T47D (cell line): ENCODE data around the gene CDC123.

Experiments used
- DNase-seq, 2 experiments: peaks; one replicate each; pipeline versions ENCODE4 v3.0.0 to v3.0.0-alpha.2; 2011 to 2012; ENCODE audit warnings: low read depth in 1 of 2, low spot score in 1 of 2
- JUND ChIP-seq: IDR thresholded peaks from 2 replicates; pipeline ENCODE4 v1.6.1; 2012; ENCODE audit warnings: low read depth
- in situ Hi-C: cut with HindIII; loops from 2 replicates; pipeline ENCODE4 v1.10.0; 2016; ENCODE audit warnings: low sequenced_read_pairs, low pct_unique_long_range_greater_than_20kb

Gene CDC123

GRCh38 chr10:12179606-12180170, 16.3 kb upstream of the CDC123 start:
- no peak for DNase-seq
- in situ Hi-C loops = no loop called here
- TF ChIP-seq JUND = no peak

DNA sequence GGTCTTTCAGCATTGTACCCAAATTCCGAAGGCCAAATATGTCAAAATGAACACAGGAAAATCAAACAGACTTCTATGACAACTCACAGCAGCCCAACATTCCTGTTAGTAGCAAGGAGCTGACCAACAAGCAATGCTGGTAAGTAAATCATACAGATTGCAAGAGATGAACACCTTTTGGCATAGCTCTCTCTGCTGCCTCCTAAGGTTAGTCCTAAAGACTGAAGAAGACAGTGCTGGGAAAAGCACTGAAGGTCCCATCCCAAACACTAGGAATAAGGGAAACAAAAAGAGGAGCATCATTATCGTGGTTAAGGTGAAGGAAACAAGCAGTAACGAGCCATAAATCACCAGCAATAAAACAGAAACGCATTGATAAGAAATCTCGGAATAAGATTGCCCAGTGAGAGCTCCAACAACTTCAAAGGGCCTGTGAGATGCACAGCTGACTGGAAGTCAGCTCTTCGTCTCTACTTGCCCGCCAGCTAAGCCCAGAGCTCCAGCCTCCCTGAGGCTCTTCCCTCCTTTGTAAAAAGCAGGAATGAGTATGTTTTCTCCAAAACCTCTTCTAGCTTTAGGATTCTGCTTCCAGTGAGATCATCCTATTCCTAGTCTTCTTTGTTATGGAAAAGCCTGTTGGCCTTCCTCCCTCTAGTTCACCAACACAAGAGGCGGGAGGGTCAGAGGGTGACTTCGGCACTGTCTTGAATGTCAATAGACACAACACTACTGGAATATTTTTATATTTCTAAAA, 15.6 kb upstream of the CDC123 start:
- in situ Hi-C loops = no loop called here
- TF ChIP-seq JUND = no peak
- peak in 1 of 2 experiments; percentile 29 for DNase-seq

DNA sequence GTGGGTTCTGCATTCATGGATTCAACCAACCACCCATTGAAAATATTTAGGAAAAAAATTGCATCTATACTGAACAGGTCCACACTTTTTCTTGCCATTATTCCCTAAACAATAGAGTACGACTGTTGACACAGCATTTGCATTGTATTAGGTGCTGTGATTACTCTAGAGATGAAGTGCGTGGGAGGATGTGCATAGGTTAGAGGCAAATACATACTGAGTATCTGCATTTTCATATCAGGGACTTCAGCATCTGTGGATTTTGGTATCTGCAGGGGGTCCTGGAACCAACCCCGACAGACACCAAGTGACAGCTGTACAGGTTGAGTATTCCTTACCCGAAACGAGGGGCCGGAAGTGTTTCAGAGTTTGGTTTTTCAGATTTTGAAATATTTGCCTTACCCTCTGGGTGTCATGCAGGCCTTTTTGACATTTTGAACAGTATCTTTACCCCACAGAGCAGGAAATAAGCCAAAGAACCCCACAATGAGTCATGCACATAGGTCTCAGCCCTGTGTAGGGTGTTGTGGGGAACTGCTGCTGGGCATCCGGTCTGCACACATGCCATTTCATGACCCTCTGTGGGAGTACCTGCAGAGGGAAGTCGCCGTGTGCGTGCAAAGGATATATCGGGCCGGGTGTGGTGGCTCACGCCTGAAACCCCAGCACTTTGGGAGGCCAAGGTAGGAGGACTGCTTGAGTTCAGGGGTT, 14.8 kb upstream of the CDC123 start:
- in situ Hi-C loops = no loop called here
- no peak for TF ChIP-seq JUND
- DNase-seq = no peak

DNA sequence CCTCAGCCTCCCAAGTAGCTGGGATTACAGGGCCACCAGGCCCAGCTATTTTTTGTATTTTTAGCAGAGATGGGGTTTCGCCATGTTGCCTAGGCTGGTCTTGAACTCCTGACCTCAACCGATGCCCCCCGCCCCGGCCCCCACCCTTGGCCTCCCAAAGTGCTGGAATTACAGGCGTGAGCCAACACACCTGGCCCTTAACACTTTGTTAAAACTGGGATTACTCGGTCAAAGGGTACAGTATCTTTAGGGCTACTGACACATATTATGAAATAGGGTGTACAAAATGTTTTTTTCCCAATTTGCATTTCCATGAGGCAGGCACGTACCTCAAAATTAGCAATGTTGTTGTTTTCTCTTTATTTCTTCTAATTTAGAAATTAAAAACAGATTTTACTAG, 11.8 kb upstream of the CDC123 start:
- in situ Hi-C loops = no loop called here
- no peak for TF ChIP-seq JUND

GRCh38 chr10:12186323-12186722, 9.7 kb upstream of the CDC123 start:
- in situ Hi-C loops = no loop called here
- no peak for DNase-seq
- TF ChIP-seq JUND = no peak

More for the DNA sequence above, 11.8 kb upstream of the CDC123 start:
- no peak for DNase-seq

- TF ChIP-seq JUND = no peak
Observed at GRCh38 chr10:12187321-12187905, 8.6 kb upstream of the CDC123 start.

GRCh38 chr10:12188656-12189055, 7.3 kb upstream of the CDC123 start:
- DNase-seq = no peak
- in situ Hi-C loops = no loop called here
- no peak for TF ChIP-seq JUND

More at GRCh38 chr10:12187321-12187905, 8.6 kb upstream of the CDC123 start:
- in situ Hi-C loops = no loop called here
- DNase-seq = no peak

DNA sequence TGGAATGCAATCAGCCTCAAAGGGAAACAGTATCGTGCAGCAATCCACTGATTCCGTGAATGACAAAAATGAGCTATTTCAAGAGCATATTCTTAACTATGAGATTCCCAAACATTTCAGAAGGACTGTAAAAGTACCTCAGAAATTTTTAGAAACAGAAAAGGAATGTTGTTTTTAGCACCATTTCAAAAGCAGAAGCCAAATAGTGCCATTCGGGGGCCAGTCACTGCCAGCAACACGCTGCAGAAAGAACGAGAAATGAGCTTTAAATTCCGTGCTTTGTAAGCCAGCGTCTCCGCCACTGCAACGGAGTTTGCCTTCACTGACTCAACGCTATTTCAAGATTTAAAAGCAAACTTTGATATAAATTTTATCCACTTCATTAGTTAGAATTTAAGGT, 6.6 kb upstream of the CDC123 start:
- TF ChIP-seq JUND = no peak
- DNase-seq = no peak
- in situ Hi-C loops = no loop called here

DNA sequence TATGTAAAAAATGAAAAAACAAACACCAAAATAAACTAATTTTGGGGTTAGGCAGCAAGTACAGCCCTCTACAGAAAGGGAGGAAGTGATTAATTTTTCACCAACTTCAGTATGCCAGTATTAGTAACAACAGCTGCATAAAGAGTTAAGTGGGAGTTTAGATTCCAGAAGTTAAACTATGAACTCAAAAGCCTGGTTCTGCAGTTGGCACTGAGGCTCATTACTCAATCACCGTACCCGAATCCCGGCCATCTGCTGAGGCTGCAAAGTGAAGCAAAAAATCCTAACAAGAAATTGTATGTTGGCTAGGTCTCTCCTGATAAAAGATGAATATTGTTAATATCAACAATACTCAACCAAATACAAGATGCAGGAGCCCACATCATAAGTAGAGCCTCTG, 4.3 kb upstream of the CDC123 start:
- no peak for TF ChIP-seq JUND
- DNase-seq = no peak
- in situ Hi-C loops = no loop called here

DNA sequence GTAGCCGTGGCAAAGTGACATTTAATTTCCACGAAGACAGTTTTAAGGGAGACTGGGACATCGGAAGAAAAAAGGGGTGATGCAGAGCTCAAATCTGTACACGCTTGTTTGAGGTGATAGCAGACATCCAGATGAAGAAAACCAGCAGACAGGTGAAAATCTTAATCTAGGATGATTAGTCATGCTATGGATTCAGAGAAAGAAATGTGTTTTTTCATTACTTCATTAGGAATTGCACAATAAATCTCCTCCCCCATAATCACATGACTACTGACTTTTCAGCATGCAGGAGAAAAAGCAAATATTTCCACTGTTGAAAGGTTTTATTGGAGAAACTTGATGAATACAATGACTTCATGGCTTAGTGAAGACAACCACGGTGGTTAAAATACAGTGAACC, 2.8 kb upstream of the CDC123 start:
- in situ Hi-C loops = no loop called here
- DNase-seq = no peak
- no peak for TF ChIP-seq JUND

- in situ Hi-C loops = no loop called here
- TF ChIP-seq JUND = no peak
- peak in 1 of 2 experiments; percentile 37 for DNase-seq
Observed at GRCh38 chr10:12194752-12195271, 1.2 kb upstream of the CDC123 start.

DNA sequence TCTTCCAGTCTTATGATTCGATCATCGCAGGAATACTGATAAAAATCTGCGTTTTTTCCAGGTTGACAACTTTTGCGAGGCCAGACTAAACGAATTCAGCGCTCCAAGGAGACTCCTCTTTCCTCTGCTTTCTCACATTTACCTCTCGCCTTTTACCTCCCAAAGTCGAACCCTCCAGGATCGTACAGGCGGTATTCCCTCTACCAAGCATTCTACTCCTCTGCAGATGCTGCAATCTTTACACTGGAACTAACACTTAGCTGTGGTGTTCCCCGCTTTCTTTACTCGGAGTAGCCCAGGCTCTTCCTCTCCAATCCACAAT, 746 bp upstream of the CDC123 start:
- peak in 1 of 2 experiments; percentile 33 for DNase-seq
- in situ Hi-C loops = no loop called here
- no peak for TF ChIP-seq JUND

DNA sequence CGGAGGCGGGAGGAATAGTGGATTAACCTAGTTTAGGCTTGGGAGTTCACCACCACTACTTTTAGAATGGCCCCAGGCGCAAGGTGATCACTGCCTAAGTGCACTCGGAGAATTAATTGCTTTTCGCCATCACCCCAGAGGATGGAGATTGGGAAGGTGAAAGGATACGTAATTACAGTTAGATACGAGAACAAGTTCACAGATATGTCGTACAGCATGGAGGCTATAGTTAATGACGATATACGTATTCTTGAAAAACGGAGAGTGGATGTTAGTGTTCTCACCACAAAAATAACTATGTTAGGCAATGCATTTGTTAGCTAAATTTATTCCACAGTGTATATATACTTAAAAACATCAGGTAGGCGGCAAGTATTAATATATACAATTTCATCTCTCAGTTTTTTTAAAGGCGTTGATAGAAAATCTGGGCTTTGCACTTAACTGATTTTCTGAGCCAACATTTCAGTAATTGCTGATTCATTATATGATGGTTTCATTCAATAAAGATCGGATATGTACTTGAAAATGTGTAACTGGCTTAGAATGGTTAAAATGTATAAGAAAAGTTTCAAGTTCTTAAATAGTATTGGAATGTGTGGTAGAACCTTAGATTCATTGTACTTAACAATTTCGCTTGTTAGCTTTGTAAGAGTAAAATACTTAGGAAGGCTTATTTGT, 683 bp downstream of the CDC123 start:
- no peak for DNase-seq
- no peak for TF ChIP-seq JUND

More for the DNA sequence above, 683 bp downstream of the CDC123 start:
- in situ Hi-C loops = no loop called here
